RCC 7860 (cell line): ENCODE measurements around the gene DGKI.
"Not testable (repeated sequence)": the region's sequence is repeated elsewhere in the genome, so short reads cannot be mapped to it uniquely, and the experiment has no call there.

Experiments
- DNase-seq: peaks from one replicate; pipeline ENCODE4 v3.0.0-alpha.2; 2015; ENCODE audit warnings: low spot score
- FAIRE-seq: peaks from 2 replicates; lab custom pipeline; 2012; peaks lifted over from hg19 to GRCh38; lab: Jason Lieb, UNC

The DGKI gene

DNA sequence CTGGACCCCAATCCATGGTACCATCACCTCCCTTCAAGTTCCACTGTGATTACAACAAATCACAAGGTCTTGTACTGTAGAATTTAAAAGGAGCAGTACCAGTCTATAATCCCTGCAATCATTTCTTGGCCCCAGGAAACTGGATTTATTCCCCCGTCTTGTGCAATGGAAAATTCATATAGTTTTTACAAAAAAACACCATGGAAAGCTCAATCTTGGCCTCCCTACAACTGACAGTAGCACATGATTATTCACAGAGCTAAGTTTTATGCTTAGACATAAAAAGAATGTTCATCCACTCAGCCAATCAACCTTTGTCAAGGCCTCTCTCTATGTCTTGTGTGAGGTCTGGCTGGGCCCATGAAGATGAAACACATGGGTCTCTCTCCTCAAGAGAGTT lies 10.2 kb downstream of the DGKI start:
- no peak for FAIRE-seq
- no peak for DNase-seq

DNA sequence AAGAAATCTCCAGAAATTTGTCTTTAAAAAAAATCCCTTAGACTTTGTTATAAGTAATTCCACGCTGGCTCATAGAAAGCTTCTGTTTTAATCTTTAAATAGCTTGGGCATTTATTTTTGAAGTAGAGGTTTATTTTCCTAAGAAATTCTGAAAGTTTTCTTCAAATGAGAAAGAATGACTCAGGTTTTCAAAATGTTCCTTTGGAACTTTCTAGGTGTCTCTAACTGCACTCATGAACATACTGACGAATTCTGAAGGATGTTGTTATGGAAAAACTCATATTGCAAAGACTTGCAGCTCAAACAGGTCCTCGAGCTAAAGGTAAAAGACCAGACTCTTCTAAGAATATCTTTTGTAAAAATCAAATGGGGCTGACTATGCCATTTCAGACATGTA lies 10.7 kb downstream of the DGKI start:
- FAIRE-seq: no peak
- DNase-seq: no peak

DNA sequence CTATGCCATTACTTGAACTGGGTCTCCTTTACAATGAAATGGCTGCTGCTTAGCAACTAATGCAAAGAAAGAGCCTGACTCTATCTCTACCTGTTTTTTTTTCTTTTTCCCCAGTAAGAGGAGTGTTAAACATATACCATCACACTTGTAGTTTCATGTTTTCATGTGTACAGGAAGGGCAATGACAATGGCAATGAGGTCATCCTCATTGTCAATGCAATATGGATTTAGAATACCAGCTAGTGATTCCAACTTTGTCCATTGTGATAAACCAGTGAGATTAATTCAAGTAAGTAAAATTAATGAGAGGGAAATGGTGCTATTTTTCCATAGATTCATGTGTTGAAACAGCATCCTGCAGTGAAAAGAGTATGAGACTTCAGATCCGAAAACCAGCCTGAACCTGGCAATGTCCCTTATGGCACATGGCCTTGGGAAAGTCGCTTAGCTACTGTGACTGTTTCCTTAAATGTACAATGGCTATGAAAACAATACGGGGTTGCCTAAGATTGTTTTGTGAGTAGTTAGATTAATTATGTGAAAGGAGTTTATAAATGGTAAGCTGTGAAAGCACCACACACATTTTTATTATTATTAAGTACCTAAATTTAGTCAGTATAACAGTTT lies 11.2 kb downstream of the DGKI start:
- DNase-seq (no peak), FAIRE-seq (no peak)

DNA sequence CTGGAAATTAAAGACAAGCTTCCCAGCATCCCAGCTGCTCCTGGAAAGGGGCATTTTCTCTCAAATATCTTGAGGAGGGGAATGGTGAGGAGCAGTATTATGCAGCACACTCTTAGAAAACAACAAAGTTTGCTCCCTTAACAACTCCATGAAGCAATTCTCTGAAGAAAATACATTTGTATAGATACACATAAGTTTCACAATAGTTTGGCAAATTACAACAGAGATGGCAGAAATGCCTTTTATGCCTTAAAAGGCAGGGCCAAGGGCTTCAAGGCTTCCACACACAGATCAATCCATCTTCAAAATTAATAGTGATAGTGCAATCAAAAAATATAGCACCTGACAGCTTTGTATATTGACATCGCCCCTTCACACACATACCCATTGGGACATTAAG lies 12.2 kb downstream of the DGKI start:
- FAIRE-seq (no peak), DNase-seq (no peak)

- not testable (repeated sequence) for DNase-seq, FAIRE-seq
Observed at GRCh38 chr7:137832990-137833389, 13.8 kb downstream of the DGKI start.

DNA sequence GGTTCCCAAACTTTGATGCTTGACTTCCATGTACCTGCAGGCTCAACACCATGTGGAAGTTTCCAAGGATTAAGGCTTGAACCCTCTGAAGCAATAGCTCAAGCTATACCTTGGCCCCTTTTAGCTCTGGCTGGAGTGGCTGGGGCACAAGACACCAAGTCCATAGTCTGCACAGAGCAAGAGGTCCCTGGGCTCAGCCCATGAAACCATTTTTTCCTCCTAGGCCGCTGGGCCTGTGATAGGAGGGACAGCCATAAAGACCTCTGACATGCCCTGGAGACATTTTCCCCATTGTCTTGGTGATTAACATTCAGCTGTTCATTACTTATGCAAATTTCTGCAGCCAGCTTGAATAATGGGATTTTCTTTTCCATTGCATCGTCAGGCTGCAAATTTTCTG lies 14.4 kb downstream of the DGKI start:
- FAIRE-seq: no peak
- DNase-seq: no peak

GRCh38 chr7:137831555-137831954 lies 15.2 kb downstream of the DGKI start:
- FAIRE-seq, DNase-seq: not testable (repeated sequence)

- no peak for FAIRE-seq
- DNase-seq: no peak
Observed at GRCh38 chr7:137829337-137829992, 17.3 kb downstream of the DGKI start.

- no peak for FAIRE-seq
- no peak for DNase-seq
Observed at GRCh38 chr7:137828456-137828855, 18.3 kb downstream of the DGKI start.

- no peak for FAIRE-seq
- DNase-seq: no peak
Observed at GRCh38 chr7:137825489-137825888, 21.3 kb downstream of the DGKI start.

DNA sequence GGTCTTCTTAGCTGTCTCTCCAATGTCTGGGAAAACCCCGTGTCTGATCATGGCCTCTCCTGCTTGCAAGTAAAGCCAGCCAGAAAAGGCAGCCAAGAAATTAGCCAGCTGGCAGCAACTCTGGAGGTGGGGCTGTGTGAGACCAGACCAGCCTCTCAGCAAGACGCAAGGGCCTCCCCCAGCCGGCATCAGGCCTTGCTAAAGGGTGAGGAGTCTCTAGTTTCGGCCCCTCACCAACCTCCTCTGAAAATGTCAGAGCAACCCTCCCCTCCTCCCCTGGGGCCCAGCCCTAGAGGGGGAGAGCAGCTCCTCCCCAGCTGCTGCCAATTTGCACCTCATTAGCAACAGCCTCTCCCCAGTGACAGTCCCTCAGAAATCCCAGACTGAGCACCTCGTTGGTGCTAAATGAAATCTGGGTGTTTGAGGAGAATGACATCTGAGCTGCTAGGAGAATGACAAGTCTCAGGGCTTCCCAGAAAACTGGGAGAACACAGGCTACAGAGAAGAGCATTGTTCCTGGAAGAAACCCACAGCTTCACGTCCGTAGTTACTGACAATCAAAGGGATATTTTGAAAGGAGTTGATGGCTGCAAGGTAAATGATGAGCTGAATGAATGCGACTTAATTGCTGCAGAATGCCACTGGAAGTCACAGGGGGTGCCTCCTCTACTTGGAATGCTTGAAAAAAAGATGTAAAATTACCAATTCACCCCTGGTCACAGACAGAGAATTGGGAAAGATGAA lies 25.9 kb downstream of the DGKI start:
- no peak for DNase-seq
- no peak for FAIRE-seq

- DNase-seq (no peak), FAIRE-seq (no peak)
Observed at GRCh38 chr7:137820156-137820555, 26.6 kb downstream of the DGKI start.

DNA sequence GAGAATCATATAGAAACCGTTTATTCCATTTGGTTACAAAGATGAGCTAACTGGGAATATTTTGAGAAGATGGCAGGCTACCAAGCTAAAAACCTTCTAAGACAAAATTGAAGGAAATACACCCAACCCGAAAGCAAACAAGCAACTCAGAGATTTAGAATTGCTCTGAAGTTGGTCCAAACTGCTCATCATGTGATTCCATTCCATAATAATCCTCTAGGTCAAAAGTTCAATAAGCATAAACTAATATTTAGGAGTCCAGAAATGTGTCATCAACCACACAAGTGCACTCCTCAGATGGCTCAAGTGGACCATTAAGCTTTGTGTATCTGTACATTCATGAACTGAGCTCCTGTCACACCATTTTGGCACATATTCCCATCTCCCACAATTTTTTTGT lies 28.7 kb downstream of the DGKI start:
- DNase-seq (no peak), FAIRE-seq (no peak)

DNA sequence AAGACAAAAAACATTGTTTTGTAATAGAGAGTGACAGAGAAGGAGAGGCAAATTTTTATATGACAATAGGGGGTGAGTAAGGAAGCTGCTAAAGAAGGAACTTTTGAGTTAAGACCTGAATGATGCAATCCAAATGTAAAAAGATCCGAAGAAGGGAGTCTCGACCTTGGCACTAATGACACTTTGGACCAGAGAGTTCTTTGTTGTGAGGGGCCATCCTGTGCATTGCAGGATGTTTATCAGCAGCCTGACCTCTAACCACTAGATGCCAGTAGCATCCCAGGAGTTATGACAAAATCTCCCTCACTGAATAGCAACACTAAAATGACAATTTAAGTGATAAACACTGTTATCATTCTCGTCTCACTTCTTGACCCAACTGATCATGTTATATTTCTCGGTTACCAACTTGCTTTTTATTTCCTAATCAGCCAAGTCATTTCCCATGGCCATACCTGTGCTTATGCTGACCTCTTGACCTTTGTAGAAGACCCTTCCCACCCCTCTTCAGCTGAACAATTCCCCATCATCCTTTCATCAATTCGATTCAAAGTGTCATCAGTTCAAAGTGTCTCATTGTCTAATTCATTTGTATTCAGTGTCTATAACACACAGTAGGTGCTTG lies 30.0 kb downstream of the DGKI start:
- peak; percentile 20 for DNase-seq
- FAIRE-seq: no peak

GRCh38 chr7:137813541-137813940 lies 33.2 kb downstream of the DGKI start:
- DNase-seq (no peak), FAIRE-seq (no peak)

GRCh38 chr7:137810248-137810647 lies 36.5 kb downstream of the DGKI start:
- FAIRE-seq (no peak), DNase-seq (no peak)

DNA sequence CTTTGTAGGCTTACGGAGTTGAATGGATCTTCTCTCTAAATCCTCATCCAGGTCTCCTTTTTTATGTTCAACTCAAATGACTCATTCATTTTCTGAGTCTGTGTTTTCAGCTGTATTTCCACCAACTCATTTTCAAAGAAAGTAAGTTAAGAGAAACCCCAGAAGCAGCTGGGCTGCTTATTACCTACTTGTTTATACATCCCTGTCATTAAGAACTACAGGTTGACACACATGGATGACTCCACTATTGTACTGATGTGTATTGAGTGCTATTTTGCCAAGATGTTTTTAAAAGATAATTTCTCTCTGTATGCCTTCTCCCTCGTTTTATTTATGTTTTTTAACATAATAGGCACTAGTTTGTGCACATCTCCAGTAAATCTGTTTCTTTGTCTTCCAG lies 41.9 kb downstream of the DGKI start:
- FAIRE-seq (no peak), DNase-seq (no peak)

DNA sequence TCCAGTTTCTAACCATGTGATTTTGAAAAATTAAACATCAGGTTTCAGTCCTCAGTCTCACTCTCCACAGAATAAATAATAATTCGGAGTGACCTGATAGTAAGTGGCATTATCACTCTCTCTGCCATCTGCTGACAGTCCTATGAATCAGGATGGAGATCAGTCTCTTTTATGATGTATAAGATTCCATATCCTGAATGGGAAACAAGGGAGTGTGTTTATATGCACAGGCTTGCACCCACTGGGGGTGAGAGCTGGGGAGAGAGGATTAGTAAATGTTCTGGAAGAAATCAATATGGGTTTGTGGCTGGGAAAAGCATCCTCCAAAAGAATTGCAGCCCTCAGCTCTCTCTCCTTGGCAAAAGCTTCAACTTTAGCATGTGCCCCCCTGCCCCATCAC lies 45.3 kb downstream of the DGKI start:
- DNase-seq: no peak
- FAIRE-seq: no peak

GRCh38 chr7:137801003-137801402 lies 45.8 kb downstream of the DGKI start:
- DNase-seq (peak; percentile 65), FAIRE-seq (peak; percentile 90)

- DNase-seq (no peak), FAIRE-seq (no peak)
Observed at GRCh38 chr7:137798073-137798763, 48.6 kb downstream of the DGKI start.

GRCh38 chr7:137795211-137795610 lies 51.6 kb downstream of the DGKI start:
- FAIRE-seq: no peak
- no peak for DNase-seq
